Breast epithelium (tissue), 4 donors: ENCODE measurements around the gene GAS6. TPM values are rescaled to one million over a fixed set of nuclear protein-coding genes. Genes with fewer than 3 reads are reported as not detected.

ENCODE experiments used
- DNase-seq, 2 donors: peaks; one replicate each; pipeline ENCODE4 v3.0.0-alpha.2; 2019; ENCODE audit warnings: low spot score in 2 of 2
- H3K27ac ChIP-seq, 2 donors: fragments of 200-600 bp; sonication (generic) in 1 of 2; one replicate each; pipeline ENCODE4 v1.5.1; 2016 to 2019; ENCODE audit warnings: mild to moderate bottlenecking in 1 of 2
- H3K27me3 ChIP-seq, 2 donors: fragments of 200-600 bp; sonication (generic) in 1 of 2; one replicate each; pipeline versions ENCODE4 v1.5.1 to v1.6.0; 2017 to 2019; ENCODE audit warnings: control low read depth in 1 of 2, mild to moderate bottlenecking in 1 of 2
- H3K36me3 ChIP-seq: fragments of 200-600 bp; one replicate; pipeline ENCODE4 v1.5.1; 2019
- H3K4me1 ChIP-seq, 2 donors: fragments of 200-600 bp; sonication (generic); one replicate each; pipeline ENCODE4 v1.5.1; 2016 to 2019; ENCODE audit warnings: control low read depth in 1 of 2
- H3K4me3 ChIP-seq, 3 donors: fragments of 200-600 bp; sonication (generic); 1 replicate in 2 of 3; 2 replicates in 1 of 3; pipeline ENCODE4 v1.5.1; 2016 to 2019; ENCODE audit warnings: mild to moderate bottlenecking in 3 of 3, moderate library complexity in 2 of 3
- H3K9me3 ChIP-seq, 2 donors: fragments of 200-600 bp; sonication (generic) in 1 of 2; one replicate each; pipeline ENCODE4 v1.5.1; 2016 to 2019; ENCODE audit warnings: control low read depth in 1 of 2
- POLR2A ChIP-seq: fragments of 450-650 bp; IDR thresholded peaks from one replicate; pipeline ENCODE4 v1.6.1; 2016; ENCODE audit warnings: antibody characterized with exemption, mild to moderate bottlenecking, moderate library complexity
- POLR2AphosphoS5 ChIP-seq, 3 donors: sonication (generic); formaldehyde crosslinking; IDR thresholded peaks; one replicate each; pipeline ENCODE4 v1.6.1; 2017; ENCODE audit warnings: antibody characterized with exemption in 3 of 3
- intact Hi-C: fragments of 100-400 bp; cut with DNase I; formaldehyde crosslinking; loops from one replicate; pipeline ENCODE4 v1.15.1; 2023; ENCODE audit warnings: low total_unique reads
- total RNA-seq, 3 donors: library from RNA; depleted of rRNA; stranded (reverse); fragments of >200 nt; gene quantifications; one replicate each; pipeline ENCODE4 v1.1.0, GENCODE V29; 2016
- TF ChIP-seq, protein P1 (sequence below), 3 donors: fragments of 450-650 bp; IDR thresholded peaks; one replicate each; pipeline ENCODE4 v1.5.1; 2016 to 2017; ENCODE audit warnings: antibody characterized with exemption in 3 of 3, mild to moderate bottlenecking in 3 of 3, moderate library complexity in 3 of 3

GAS6 gene
- total RNA-seq, 3 donors from 2014 or later: 85.9 to 146 (median 103) TPM

DNA sequence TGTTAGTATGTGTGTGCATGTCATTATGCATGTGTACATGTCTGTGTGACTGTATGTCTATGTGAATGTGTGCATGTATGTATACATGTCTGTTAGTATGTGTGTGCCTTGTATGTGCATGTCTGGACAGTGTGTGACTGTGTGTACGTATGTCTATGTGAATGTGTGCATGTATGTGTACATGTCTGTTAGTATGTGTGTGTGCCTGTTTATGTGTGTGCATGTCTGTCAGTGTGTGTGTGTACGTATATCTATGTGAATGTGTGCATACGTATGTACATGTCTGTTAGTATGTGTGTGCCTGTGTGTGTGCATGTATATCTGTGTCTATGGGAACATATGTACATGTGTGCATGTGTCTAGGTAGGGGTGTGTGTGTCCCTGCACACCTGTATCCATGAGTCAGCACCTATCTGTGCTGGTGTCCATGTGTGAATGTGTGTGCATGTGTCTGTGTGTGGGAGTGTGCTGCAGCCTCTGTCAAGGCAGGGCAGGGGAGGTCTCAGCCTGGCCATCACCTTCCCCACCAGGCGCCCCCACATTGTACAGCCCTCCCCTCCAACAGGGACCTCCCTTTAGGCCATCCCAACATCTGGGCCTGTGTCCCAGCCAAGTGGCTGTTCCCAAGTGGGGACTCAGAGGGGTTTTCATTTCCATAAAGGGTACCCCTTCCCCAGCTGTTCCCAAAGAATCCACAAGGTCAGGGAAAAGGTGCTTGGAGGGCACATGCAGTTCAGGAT lies 4.4 kb downstream of the GAS6 start:
- intact Hi-C loops: no loop called here
- Histone ChIP-seq H3K4me3 (no peak overlapping the region), H3K36me3 (no peaks in the 10 kb centered on the region), H3K27me3 (no peaks in the 10 kb centered on the region), H3K4me1 (peaks cover 6 to 12% of the 10 kb centered on the region in 2 donors), H3K27ac (no peak overlapping the region), H3K9me3 (no peaks in the 10 kb centered on the region)
- TF ChIP-seq POLR2A: no peak
- TF ChIP-seq POLR2AphosphoS5 (IDR thresholded peaks at IDR 0.05): no peak
- TF ChIP-seq, protein P1, sequence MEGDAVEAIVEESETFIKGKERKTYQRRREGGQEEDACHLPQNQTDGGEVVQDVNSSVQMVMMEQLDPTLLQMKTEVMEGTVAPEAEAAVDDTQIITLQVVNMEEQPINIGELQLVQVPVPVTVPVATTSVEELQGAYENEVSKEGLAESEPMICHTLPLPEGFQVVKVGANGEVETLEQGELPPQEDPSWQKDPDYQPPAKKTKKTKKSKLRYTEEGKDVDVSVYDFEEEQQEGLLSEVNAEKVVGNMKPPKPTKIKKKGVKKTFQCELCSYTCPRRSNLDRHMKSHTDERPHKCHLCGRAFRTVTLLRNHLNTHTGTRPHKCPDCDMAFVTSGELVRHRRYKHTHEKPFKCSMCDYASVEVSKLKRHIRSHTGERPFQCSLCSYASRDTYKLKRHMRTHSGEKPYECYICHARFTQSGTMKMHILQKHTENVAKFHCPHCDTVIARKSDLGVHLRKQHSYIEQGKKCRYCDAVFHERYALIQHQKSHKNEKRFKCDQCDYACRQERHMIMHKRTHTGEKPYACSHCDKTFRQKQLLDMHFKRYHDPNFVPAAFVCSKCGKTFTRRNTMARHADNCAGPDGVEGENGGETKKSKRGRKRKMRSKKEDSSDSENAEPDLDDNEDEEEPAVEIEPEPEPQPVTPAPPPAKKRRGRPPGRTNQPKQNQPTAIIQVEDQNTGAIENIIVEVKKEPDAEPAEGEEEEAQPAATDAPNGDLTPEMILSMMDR (IDR thresholded peaks at IDR 0.05): no peak
- DNase-seq: no peak

DNA sequence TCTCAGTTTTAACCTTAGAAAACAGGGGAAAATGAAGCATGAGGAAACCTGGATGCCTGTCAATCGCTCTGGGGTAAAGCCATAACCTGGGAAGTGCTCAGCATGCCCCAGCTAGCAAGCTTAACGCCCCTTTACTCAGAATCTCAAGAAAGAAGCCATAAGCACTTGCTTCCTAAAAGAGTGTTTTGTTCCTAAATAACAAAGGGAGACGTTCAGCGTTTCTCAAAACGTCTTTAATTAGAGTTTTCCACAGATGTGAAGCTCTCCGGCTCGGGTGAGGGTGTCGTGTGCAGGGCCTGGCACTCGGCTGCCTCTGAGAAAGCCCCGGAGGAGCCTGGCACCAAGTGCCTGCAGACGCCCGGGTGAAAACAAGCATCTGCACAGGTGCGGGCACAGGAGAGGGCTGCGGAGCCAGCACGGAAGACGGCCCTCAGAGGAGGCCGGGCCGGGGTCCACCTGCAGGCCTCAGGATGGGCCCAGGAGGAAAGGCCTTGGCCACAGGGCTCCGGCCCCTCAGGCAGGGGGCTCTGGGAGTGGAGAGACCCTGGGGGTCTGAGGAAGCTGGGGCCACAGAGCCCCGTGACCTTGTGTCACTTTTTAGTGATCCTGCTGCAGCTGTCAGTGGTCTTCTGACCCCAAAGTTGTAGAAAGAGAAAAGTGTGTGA lies 6.2 kb downstream of the GAS6 start:
- TF ChIP-seq, protein P1 (IDR thresholded peaks at IDR 0.05): no peak
- TF ChIP-seq POLR2AphosphoS5 (IDR thresholded peaks at IDR 0.05): no peak
- no peak for TF ChIP-seq POLR2A
- no peaks in the 10 kb centered on the region for H3K36me3 ChIP-seq
- peak; percentile 22 to 31 for DNase-seq
- H3K27ac ChIP-seq: peak overlapping the region in 1 of 2 donors; percentile 19
- peaks cover 9 to 20% of the 10 kb centered on the region in 2 donors for H3K4me1 ChIP-seq
- no peaks in the 10 kb centered on the region for H3K9me3 ChIP-seq
- intact Hi-C loops: no loop called here
- H3K4me3 ChIP-seq: peak overlapping the region in 1 of 3 donors; percentile 4
- H3K27me3 ChIP-seq: no peaks in the 10 kb centered on the region

DNA sequence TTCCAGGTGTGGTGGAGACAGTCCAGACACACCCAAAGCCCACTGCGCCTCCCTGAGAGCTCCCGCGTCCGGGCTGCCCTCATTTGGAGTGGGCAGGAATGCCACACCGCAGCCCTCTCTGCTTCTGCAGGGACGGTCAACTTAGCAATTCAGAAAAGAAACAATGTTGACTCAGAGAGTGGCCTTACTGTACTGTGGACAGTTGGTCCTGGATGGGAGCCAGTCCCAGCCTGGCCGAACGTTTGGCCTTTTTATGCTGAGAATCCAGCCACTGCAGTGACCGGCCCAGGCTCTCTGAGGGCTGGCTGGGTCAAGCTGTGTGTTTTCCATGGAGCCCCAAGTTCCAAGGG lies 7.2 kb downstream of the GAS6 start:
- Histone ChIP-seq H3K36me3 (no peaks in the 10 kb centered on the region), H3K4me3 (no peak overlapping the region), H3K4me1 (peaks cover 9 to 20% of the 10 kb centered on the region in 2 donors), H3K27ac (no peak overlapping the region), H3K9me3 (no peaks in the 10 kb centered on the region), H3K27me3 (no peaks in the 10 kb centered on the region)
- intact Hi-C loops: no loop called here
- TF ChIP-seq POLR2A (no peak), POLR2AphosphoS5 (IDR thresholded peaks at IDR 0.05) (no peak)
- TF ChIP-seq, protein P1 (IDR thresholded peaks at IDR 0.05): no peak
- DNase-seq: peak; percentile 18 to 51

DNA sequence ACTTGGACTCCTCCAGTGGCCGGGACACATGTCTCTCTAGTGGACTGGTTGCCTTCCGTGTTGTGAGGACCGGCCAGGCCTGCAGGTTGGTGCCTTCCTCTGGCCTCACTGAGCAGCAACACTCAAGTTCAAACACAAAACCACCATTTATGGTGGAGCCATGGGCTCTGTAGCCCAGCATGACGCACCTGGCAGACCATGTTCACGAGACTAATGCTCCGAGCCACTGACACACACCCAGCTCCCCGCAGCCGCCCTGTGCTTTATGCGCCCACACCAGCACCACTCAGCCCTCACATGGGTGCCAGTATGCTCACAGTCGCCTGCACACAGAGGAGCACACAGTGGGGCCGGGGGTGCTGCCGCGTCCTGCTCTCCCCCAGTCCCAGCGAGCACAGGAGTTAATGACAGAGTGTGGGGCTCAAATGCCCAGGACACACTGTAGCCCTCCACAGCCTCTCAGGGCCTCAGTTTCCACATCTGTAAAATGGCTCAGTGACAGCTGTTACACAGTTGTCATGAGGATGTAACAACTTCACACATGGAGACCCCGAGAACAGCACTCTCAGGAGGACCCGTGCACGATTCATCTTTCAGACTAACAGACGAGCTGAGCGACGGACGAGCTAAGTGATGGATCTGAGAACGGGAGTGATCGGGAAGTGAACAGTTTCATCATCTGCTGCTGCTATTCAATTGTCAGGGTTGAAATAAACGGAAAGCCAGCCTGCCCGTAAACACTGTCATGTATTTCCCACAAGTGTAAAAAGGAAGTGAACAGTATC lies 7.8 kb downstream of the GAS6 start:
- TF ChIP-seq, protein P1 (IDR thresholded peaks at IDR 0.05): no peak
- TF ChIP-seq POLR2AphosphoS5 (IDR thresholded peaks at IDR 0.05): no peak
- Histone ChIP-seq H3K4me3 (no peak overlapping the region), H3K9me3 (no peaks in the 10 kb centered on the region), H3K27ac (peak overlapping the region in 1 of 2 donors; percentile 25), H3K4me1 (peaks cover 9 to 20% of the 10 kb centered on the region in 2 donors), H3K27me3 (no peaks in the 10 kb centered on the region), H3K36me3 (no peaks in the 10 kb centered on the region)
- DNase-seq: peak; percentile 12 to 39
- intact Hi-C loops: no loop called here
